Measurements from ENCODE around the gene ZNF236.

- TF ChIP-seq CTCF (conservative IDR thresholded peaks at IDR 0.05; ENCODE audit: low read depth, low read length) = no peak
- TF ChIP-seq EZH2 (IDR thresholded peaks at IDR 0.05; ENCODE audit: borderline replicate concordance, low read depth, low read length, poor library complexity, severe bottlenecking) = no peak
These were observed 367 bp upstream of the ZNF236 start for GRCh38 chr18:76821875-76822505.

Measured in A673 (cell line).